ENCODE results near the gene DHH. TPM values are rescaled to one million over a fixed set of nuclear protein-coding genes. Genes with fewer than 3 reads are reported as not detected.

Gene DHH
- total RNA-seq (2022; extraction: Qiagen RNA extraction; ENCODE audit: low read depth) = not detected in 5 replicates

DNA sequence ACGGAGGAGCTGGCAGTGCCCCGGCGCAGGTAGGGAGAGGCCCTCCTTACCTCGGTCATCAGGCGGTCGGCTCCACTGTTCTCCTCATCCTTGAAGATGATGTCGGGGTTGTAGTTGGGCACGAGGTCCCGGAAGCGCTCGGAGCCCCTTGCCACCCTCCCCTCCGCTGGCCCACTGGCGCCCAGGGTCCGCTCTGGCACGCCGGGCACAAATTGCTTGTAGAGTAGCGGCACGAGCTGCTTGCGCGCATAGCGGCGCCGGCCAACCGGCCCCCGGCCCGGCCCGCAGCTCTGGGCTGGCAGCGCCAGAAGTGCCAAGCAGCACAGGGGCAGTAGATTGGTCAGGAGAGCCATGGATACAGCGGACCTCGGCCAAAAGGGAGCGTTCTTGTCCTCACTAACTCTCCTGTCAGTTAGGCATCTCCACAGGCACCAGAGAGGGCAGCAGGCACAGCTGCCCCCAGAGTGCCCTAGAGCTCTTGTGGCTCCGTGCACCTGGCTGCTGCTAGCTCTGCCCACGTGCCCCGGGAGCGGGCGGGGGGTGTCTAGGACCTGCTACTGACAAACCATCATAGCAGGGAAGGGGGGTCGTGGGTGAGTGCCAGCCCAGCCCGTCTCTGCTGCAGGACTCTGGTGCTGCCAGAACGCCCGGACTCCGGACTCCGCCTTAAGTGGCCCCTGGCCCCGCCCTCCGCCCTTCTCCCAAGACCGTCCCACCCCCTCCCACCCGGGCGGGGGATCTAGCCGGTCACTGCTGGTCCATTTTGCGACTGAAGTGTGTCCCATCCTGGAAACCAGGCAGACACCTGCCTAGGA, at the start of gene DHH:
TSS of gene DHH (minus strand) at position 642 of the 815 bp plus-strand sequence. CDS start at position 353, 289 bp downstream.

DNA sequence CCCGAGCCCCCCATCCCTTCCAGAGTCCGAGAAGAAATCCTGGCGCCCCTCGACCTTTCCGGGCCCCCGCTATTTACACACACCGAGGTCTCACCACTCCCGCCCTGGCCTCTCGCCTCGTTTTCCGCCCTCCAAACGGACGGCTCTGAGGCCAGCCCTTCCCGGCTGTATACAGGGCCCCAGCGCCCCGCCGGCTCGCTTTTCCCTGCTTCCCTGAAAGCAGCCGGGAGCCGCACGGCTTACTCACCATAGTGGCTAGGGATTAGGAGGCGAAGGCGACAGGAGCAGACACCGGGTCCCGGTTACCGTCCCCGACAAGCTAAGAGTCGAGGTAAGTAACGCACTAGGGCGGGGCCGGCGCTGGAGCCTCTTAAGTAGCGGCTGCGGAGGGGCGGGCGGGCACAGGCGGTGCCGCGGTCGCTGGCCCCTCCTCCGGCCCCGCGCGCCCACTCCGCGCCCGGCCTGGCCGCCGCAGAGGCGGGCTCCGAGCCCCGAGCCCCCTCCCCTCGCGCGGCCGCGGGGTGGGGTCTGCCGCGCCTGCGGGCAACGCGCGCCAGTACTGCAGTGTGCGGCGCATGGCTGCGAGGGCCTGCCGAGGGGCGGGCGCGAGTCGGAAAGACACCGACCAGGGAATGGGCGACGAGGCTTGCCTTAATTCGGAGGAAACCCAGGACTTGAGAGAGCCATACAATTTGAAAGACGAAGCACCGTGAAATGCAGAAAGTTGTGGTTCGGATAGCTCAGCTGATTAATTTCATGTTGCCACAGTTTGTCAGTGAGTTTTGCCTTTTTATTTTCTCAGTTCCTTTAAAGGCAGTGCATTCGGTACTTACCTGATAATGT, 36.7 kb upstream of the DHH start, which contains the start of gene TUBA1B:
TSS of gene TUBA1B (minus strand) at position 345 of the 843 bp plus-strand sequence. CDS start at position 250, 95 bp downstream.

GRCh38 chr12:49110464-49111155, 16.0 kb upstream of the DHH start, which contains the start of gene LMBR1L:
Gene LMBR1L, minus strand, starts transcription at chr12:49110847. Its CDS starts 292 bp downstream, at chr12:49110555.

GRCh38 chr12:49069507-49070346, 24.9 kb downstream of the DHH start, which contains the start of gene RHEBL1:
Gene RHEBL1, minus strand, starts transcription at chr12:49069979. Its CDS starts 194 bp downstream, at chr12:49069785.

DNA sequence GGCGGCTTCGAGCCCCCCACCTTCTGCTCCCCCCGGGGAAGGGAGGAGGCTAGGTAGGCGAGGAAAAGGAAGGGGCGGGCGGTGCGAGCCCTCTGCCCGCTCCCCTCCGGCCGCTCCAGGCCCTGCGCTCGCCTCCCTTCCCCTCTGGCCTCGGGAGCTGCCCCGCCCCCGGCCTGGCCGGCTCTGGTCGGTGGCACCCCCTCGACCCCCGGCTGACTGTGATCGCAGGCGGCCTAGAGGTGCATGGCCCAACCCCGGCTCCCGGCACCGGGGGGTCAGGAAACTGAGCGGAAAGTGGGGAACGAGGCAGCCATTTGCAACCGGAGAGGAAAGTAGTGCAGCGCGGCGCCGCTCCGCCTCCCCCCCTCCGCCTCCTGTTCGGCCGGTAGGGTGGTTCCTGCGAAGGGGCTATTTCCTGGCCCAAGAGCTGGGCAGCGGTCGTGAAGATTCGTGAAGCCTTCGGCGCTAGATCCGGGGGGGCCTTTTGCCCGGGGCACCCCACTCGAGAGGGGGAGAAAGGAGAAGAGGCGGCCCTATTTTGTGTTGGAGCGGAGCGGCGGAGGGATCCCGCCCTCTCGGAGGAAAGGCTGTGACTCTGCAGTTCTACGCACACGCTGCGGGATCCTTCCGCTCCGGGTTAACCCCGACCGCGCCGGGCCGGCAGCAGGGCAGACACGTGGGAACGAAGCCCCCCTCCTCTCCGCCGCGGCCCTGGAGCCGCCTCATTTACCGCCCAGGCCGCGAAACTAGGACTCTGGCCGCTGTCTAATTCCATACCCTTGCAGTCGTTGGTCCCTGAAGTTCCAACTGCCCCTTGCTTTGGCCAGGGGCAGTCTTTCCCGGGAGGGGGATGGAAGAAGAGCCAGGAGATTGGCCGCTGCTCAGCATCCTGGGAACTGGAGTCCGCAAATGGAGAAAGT, 34.1 kb downstream of the DHH start, which contains the start of gene KMT2D:
TSS of gene KMT2D (minus strand) at position 558 of the 920 bp plus-strand sequence. CDS start 5,470 bp downstream, outside the sequence.

Other genes with a start within 250 kb of the DHH start
- gene DDX23, start 242.6 kb downstream of the DHH start, total RNA-seq (2022; extraction: Qiagen RNA extraction; ENCODE audit: low read depth) = 88.3 to 94.1 TPM (median 90.0 TPM) in 5 replicates
- gene RND1, start 228.9 kb downstream of the DHH start, total RNA-seq (2022; extraction: Qiagen RNA extraction; ENCODE audit: low read depth) = 18.7 to 26.5 TPM (median 19.9 TPM) in 5 replicates
- 46.4 to 62.3 TPM (median 57.0 TPM) in 5 replicates for gene FKBP11, start 169.3 kb downstream of the DHH start, total RNA-seq (2022; extraction: Qiagen RNA extraction; ENCODE audit: low read depth)
- 116 to 162 TPM (median 157 TPM) in 5 replicates for gene ARF3, start 137.3 kb downstream of the DHH start, total RNA-seq (2022; extraction: Qiagen RNA extraction; ENCODE audit: low read depth)
- 1.8 to 2.7 TPM (median 2.4 TPM) in 5 replicates for gene WNT10B, start 123.1 kb downstream of the DHH start, total RNA-seq (2022; extraction: Qiagen RNA extraction; ENCODE audit: low read depth)
- gene WNT1, start 116.5 kb downstream of the DHH start, total RNA-seq (2022; extraction: Qiagen RNA extraction; ENCODE audit: low read depth) = 0.07 TPM in 1 of 5 replicates, not detected in the others
- gene DDN, start 95.4 kb downstream of the DHH start, total RNA-seq (2022; extraction: Qiagen RNA extraction; ENCODE audit: low read depth) = 0.64 to 0.74 TPM (median 0.66 TPM) in 5 replicates
- 43.3 to 50.6 TPM (median 44.3 TPM) in 5 replicates for gene PRKAG1, start 76.0 kb downstream of the DHH start, total RNA-seq (2022; extraction: Qiagen RNA extraction; ENCODE audit: low read depth)
- gene KMT2D, start 34.0 kb downstream of the DHH start, total RNA-seq (2022; extraction: Qiagen RNA extraction; ENCODE audit: low read depth) = 32.8 to 47.2 TPM (median 40.1 TPM) in 5 replicates
- gene RHEBL1, start 24.8 kb downstream of the DHH start, total RNA-seq (2022; extraction: Qiagen RNA extraction; ENCODE audit: low read depth) = 5.1 to 6.3 TPM (median 5.6 TPM) in 5 replicates
- gene LMBR1L, start 16.0 kb upstream of the DHH start, total RNA-seq (2022; extraction: Qiagen RNA extraction; ENCODE audit: low read depth) = 10.6 to 16.5 TPM (median 15.7 TPM) in 5 replicates
- gene TUBA1B, start 36.6 kb upstream of the DHH start, total RNA-seq (2022; extraction: Qiagen RNA extraction; ENCODE audit: low read depth) = 2,156 to 2,553 TPM (median 2,429 TPM) in 5 replicates
- gene TUBA1A, start 94.3 kb upstream of the DHH start, total RNA-seq (2022; extraction: Qiagen RNA extraction; ENCODE audit: low read depth) = 169 to 204 TPM (median 193 TPM) in 5 replicates
- gene TUBA1C, start 170.3 kb upstream of the DHH start, total RNA-seq (2022; extraction: Qiagen RNA extraction; ENCODE audit: low read depth) = 1,814 to 2,090 TPM (median 1,891 TPM) in 5 replicates
- gene PRPH, start 200.3 kb upstream of the DHH start, total RNA-seq (2022; extraction: Qiagen RNA extraction; ENCODE audit: low read depth) = 0.77 to 1.6 TPM (median 1.1 TPM) in 5 replicates
- 78.1 to 121 TPM (median 84.3 TPM) in 5 replicates for gene TROAP, start 228.5 kb upstream of the DHH start, total RNA-seq (2022; extraction: Qiagen RNA extraction; ENCODE audit: low read depth)
- 3.4 to 5.7 TPM (median 5.0 TPM) in 5 replicates for gene C1QL4, start 242.4 kb upstream of the DHH start, total RNA-seq (2022; extraction: Qiagen RNA extraction; ENCODE audit: low read depth)